GM23338 (cell line): ENCODE data around the gene NETO2. TPM values are rescaled to one million over a fixed set of nuclear protein-coding genes. Genes with fewer than 3 reads are reported as not detected.
A peak's percentile ranks its signal among the peaks of the same experiment; 100 is the strongest.

Source experiments
- ATAC-seq: fragments of 200-7000 bp; cut with Tn5 transposase; 3 replicates; pipeline ENCODE4 v1.9.1; 2020
- DNase-seq: peaks from one replicate; pipeline ENCODE4 v3.0.0-alpha.2; 2015; ENCODE audit warnings: low spot score
- H2AFZ ChIP-seq: fragments of 200-600 bp; sonication (generic); 2 replicates; pipeline ENCODE4 v1.8.0; 2016; ENCODE audit warnings: antibody characterized with exemption, mild to moderate bottlenecking, moderate library complexity
- H3F3A ChIP-seq: fragments of 200-600 bp; sonication (generic); replicated peaks from 2 replicates; pipeline ENCODE4 v1.8.0; 2017; ENCODE audit warnings: antibody characterized with exemption, mixed run types, low read depth
- H3K27ac ChIP-seq: fragments of 200-600 bp; sonication (generic); 2 replicates; pipeline ENCODE4 v1.6.1; 2016; ENCODE audit warnings: low read depth
- H3K27me3 ChIP-seq: fragments of 200-600 bp; sonication (generic); 2 replicates; pipeline ENCODE4 v1.8.0; 2016; ENCODE audit warnings: mild to moderate bottlenecking, mixed run types, moderate library complexity; ENCODE audit not compliant: insufficient read depth
- H3K36me3 ChIP-seq: fragments of 200-600 bp; sonication (generic); 2 replicates; pipeline ENCODE4 v1.8.0; 2016; ENCODE audit warnings: mild to moderate bottlenecking; ENCODE audit not compliant: insufficient read depth
- H3K4me1 ChIP-seq: fragments of 200-600 bp; sonication (generic); 2 replicates; pipeline ENCODE4 v1.8.0; 2016; ENCODE audit warnings: mild to moderate bottlenecking, moderate library complexity; ENCODE audit not compliant: insufficient read depth
- H3K4me2 ChIP-seq: fragments of 200-600 bp; sonication (generic); 2 replicates; pipeline ENCODE4 v1.7.1; 2017; ENCODE audit warnings: mixed run types
- H3K4me3 ChIP-seq: fragments of 200-600 bp; sonication (generic); 2 replicates; pipeline ENCODE4 v1.6.1; 2016; ENCODE audit warnings: mixed run types
- H3K79me2 ChIP-seq: fragments of 200-600 bp; sonication (generic); replicated peaks from 2 replicates; pipeline ENCODE4 v1.8.0; 2017; ENCODE audit warnings: mild to moderate bottlenecking; ENCODE audit not compliant: insufficient read depth
- H3K9me2 ChIP-seq: fragments of 200-600 bp; sonication (generic); 2 replicates; pipeline ENCODE4 v1.8.0; 2017; ENCODE audit not compliant: insufficient read depth
- H4K20me1 ChIP-seq: fragments of 200-600 bp; sonication (generic); replicated peaks from 2 replicates; pipeline ENCODE4 v1.8.0; 2017; ENCODE audit warnings: mild to moderate bottlenecking; ENCODE audit not compliant: insufficient read depth
- H3K27ac Mint-ChIP-seq: 2 replicates; pipeline ENCODE4 v1.8.0; 2020; ENCODE audit warnings: inconsistent platforms, mild to moderate bottlenecking, moderate library complexity, mixed read lengths
- H3K27me3 Mint-ChIP-seq: 3 replicates; pipeline ENCODE4 v1.8.0; 2022; ENCODE audit warnings: low read depth, mild to moderate bottlenecking, moderate library complexity, mixed read lengths, inconsistent platforms; ENCODE audit not compliant: insufficient read depth, poor library complexity
- H3K36me3 Mint-ChIP-seq: 3 replicates; pipeline ENCODE4 v1.8.0; 2021; ENCODE audit warnings: low read depth, mild to moderate bottlenecking, inconsistent platforms, moderate library complexity, mixed read lengths
- H3K4me1 Mint-ChIP-seq: 3 replicates; pipeline ENCODE4 v1.8.0; 2020; ENCODE audit warnings: mild to moderate bottlenecking, inconsistent platforms, mixed read lengths
- H3K4me3 Mint-ChIP-seq: 3 replicates; pipeline ENCODE4 v1.8.0; 2021; ENCODE audit warnings: moderate library complexity, mild to moderate bottlenecking, inconsistent platforms, mixed read lengths
- H3K9me3 Mint-ChIP-seq: 3 replicates; pipeline ENCODE4 v1.8.0; 2020; ENCODE audit warnings: moderate library complexity, mild to moderate bottlenecking, inconsistent platforms, mixed read lengths
- CREB1 ChIP-seq: fragments of 250-450 bp; sonication (Bioruptor Pico); IDR thresholded peaks from 2 replicates; pipeline ENCODE4 v1.5.0; 2020; ENCODE audit warnings: low read depth, mild to moderate bottlenecking, moderate library complexity
- EZH2 ChIP-seq: fragments of 200-600 bp; sonication (generic); IDR thresholded peaks from one replicate; pipeline ENCODE4 v1.8.0; 2017; ENCODE audit warnings: antibody characterized with exemption, mild to moderate bottlenecking, low read depth; ENCODE audit not compliant: unreplicated experiment
- EZH2phosphoT487 ChIP-seq: fragments of 200-600 bp; sonication (generic); IDR thresholded peaks from one replicate; pipeline ENCODE4 v1.8.1; 2018; ENCODE audit warnings: antibody characterized with exemption; ENCODE audit not compliant: unreplicated experiment
- JUNB ChIP-seq: IDR thresholded peaks from one replicate; pipeline ENCODE4 v1.6.1; 2016; ENCODE audit warnings: antibody characterized with exemption; ENCODE audit not compliant: unreplicated experiment
- NANOG ChIP-seq: IDR thresholded peaks from 2 replicates; pipeline ENCODE4 v1.6.1; 2016; ENCODE audit warnings: antibody characterized with exemption, borderline replicate concordance
- POLR2AphosphoS5 ChIP-seq: IDR thresholded peaks from 2 replicates; pipeline ENCODE4 v1.6.1; 2016; ENCODE audit warnings: antibody characterized with exemption, low read depth
- STAT1 ChIP-seq: IDR thresholded peaks from one replicate; pipeline ENCODE4 v1.6.1; 2016; ENCODE audit warnings: antibody characterized with exemption; ENCODE audit not compliant: unreplicated experiment
- ZNF114 ChIP-seq: fragments of 250-450 bp; sonication (Bioruptor Pico); IDR thresholded peaks from 2 replicates; pipeline ENCODE4 v1.5.0; 2020; ENCODE audit warnings: mild to moderate bottlenecking, moderate library complexity
- ZNF331 ChIP-seq: fragments of 250-450 bp; sonication (Bioruptor Pico); IDR thresholded peaks from 2 replicates; pipeline ENCODE4 v1.5.0; 2020; ENCODE audit warnings: low read depth, mild to moderate bottlenecking, moderate library complexity
- ZNF462 ChIP-seq: fragments of 250-450 bp; sonication (Bioruptor Pico); IDR thresholded peaks from 2 replicates; pipeline ENCODE4 v1.5.0; 2020; ENCODE audit warnings: mild to moderate bottlenecking, moderate library complexity
- polyA plus RNA-seq: library from polyadenylated mRNA; unstranded; fragments of >200 nt; fragmentation: Nextera tagmentation; extraction: Ambion mirVana; gene quantifications from 2 replicates; pipeline ENCODE4 v1.2.1, GENCODE V29; 2016
- total RNA-seq: library from RNA; depleted of rRNA; stranded (reverse); fragments of >200 nt; shearing (Covaris generic); gene quantifications from 2 replicates; pipeline ENCODE4 v1.2.3, GENCODE V29; 2014
- TF ChIP-seq, protein P1 (sequence below), 2 experiments: fragments of 200-600 bp in 1 of 2; sonication (generic) in 1 of 2; conservative IDR thresholded peaks; 2 replicates each; pipeline versions ENCODE4 v1.5.1 to v1.6.1; 2016 to 2017; ENCODE audit warnings: antibody characterized with exemption in 2 of 2, low read depth in 2 of 2, mild to moderate bottlenecking in 2 of 2, moderate library complexity in 1 of 2
- TF ChIP-seq, protein P2 (sequence below): IDR thresholded peaks from 2 replicates; pipeline ENCODE4 v1.6.1; 2016; ENCODE audit warnings: antibody characterized with exemption
- TF ChIP-seq, protein P3 (sequence below): IDR thresholded peaks from one replicate; pipeline ENCODE4 v1.6.1; 2018; ENCODE audit warnings: antibody characterized with exemption; ENCODE audit not compliant: unreplicated experiment

NETO2 gene
- total and polyA plus RNA-seq, 2 experiments from 2014 or later: 6.6 to 10.6 TPM

DNA sequence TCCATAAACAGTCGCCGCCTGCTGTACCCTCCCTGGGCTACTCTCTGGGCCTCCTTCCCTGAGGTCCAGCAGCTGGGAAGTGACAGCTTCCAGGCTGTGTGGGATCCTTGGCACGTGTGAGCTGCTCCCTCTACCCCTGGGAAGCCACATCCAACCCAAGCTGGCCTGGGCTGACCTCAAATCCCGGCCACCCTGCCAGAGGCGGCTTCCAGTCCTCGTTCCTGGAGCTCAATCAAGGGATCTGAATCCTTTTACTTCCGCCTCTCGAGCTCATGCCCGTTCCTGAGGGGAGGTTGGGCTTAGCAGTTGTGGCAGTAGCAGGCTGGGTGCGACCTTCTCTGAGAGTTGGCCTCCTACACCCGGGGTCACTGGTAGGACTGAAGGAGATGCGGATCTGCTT lies 82.5 kb downstream of the NETO2 start:
- H3K4me3 ChIP-seq: no peak overlapping the region
- no peaks in the 10 kb centered on the region; the same call in 2 of the 3 replicates for H3K4me1 Mint-ChIP-seq
- H2AFZ ChIP-seq: 0 out of 2 replicates have a peak overlapping the region, but pooled peaks have one; percentile 43
- ATAC-seq (no peak), DNase-seq (no peak)
- H3K27me3 Mint-ChIP-seq: peaks cover 5% of the 10 kb centered on the region
- peaks cover 10% of the 10 kb centered on the region for H3K9me3 Mint-ChIP-seq
- 0 out of 2 replicates have a peak, but pooled peaks cover 3% of the 10 kb centered on the region for H3K9me2 ChIP-seq
- no peaks in the 10 kb centered on the region for H3K27me3 ChIP-seq
- H3K27ac ChIP-seq: no peak overlapping the region
- TF ChIP-seq CREB1 (CRISPR knock-in tag) (no peak), JUNB (no peak), ZNF331 (CRISPR knock-in tag) (no peak), EZH2 (no peak), ZNF462 (CRISPR knock-in tag) (no peak), ZNF114 (CRISPR knock-in tag) (no peak), STAT1 (no peak), POLR2AphosphoS5 (no peak), NANOG (no peak), EZH2phosphoT487 (no peak)
- TF ChIP-seq, protein P1, sequence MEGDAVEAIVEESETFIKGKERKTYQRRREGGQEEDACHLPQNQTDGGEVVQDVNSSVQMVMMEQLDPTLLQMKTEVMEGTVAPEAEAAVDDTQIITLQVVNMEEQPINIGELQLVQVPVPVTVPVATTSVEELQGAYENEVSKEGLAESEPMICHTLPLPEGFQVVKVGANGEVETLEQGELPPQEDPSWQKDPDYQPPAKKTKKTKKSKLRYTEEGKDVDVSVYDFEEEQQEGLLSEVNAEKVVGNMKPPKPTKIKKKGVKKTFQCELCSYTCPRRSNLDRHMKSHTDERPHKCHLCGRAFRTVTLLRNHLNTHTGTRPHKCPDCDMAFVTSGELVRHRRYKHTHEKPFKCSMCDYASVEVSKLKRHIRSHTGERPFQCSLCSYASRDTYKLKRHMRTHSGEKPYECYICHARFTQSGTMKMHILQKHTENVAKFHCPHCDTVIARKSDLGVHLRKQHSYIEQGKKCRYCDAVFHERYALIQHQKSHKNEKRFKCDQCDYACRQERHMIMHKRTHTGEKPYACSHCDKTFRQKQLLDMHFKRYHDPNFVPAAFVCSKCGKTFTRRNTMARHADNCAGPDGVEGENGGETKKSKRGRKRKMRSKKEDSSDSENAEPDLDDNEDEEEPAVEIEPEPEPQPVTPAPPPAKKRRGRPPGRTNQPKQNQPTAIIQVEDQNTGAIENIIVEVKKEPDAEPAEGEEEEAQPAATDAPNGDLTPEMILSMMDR (conservative IDR thresholded peaks at IDR 0.05; ENCODE audit: low read depth in 2 of 2): no peak
- TF ChIP-seq, protein P2, sequence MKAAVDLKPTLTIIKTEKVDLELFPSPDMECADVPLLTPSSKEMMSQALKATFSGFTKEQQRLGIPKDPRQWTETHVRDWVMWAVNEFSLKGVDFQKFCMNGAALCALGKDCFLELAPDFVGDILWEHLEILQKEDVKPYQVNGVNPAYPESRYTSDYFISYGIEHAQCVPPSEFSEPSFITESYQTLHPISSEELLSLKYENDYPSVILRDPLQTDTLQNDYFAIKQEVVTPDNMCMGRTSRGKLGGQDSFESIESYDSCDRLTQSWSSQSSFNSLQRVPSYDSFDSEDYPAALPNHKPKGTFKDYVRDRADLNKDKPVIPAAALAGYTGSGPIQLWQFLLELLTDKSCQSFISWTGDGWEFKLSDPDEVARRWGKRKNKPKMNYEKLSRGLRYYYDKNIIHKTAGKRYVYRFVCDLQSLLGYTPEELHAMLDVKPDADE: no peak
- TF ChIP-seq, protein P3, sequence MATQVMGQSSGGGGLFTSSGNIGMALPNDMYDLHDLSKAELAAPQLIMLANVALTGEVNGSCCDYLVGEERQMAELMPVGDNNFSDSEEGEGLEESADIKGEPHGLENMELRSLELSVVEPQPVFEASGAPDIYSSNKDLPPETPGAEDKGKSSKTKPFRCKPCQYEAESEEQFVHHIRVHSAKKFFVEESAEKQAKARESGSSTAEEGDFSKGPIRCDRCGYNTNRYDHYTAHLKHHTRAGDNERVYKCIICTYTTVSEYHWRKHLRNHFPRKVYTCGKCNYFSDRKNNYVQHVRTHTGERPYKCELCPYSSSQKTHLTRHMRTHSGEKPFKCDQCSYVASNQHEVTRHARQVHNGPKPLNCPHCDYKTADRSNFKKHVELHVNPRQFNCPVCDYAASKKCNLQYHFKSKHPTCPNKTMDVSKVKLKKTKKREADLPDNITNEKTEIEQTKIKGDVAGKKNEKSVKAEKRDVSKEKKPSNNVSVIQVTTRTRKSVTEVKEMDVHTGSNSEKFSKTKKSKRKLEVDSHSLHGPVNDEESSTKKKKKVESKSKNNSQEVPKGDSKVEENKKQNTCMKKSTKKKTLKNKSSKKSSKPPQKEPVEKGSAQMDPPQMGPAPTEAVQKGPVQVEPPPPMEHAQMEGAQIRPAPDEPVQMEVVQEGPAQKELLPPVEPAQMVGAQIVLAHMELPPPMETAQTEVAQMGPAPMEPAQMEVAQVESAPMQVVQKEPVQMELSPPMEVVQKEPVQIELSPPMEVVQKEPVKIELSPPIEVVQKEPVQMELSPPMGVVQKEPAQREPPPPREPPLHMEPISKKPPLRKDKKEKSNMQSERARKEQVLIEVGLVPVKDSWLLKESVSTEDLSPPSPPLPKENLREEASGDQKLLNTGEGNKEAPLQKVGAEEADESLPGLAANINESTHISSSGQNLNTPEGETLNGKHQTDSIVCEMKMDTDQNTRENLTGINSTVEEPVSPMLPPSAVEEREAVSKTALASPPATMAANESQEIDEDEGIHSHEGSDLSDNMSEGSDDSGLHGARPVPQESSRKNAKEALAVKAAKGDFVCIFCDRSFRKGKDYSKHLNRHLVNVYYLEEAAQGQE: no peak
- no peak overlapping the region for H3K4me2 ChIP-seq
- no peak overlapping the region for H3K4me3 Mint-ChIP-seq
- H3K36me3 ChIP-seq: no peaks in the 10 kb centered on the region
- H4K20me1 ChIP-seq: no peaks in the 10 kb centered on the region
- H3K27ac Mint-ChIP-seq: no peak overlapping the region
- no peaks in the 10 kb centered on the region for H3K4me1 ChIP-seq
- H3F3A ChIP-seq: no peaks in the 10 kb centered on the region
- no peaks in the 10 kb centered on the region for H3K79me2 ChIP-seq
- peaks cover 6% of the 10 kb centered on the region; the same call in 1 of the 3 replicates for H3K36me3 Mint-ChIP-seq
